B cell (primary cell): ENCODE measurements around the gene RAD51B. TPM values are rescaled to one million over a fixed set of nuclear protein-coding genes. Genes with fewer than 3 reads are reported as not detected.

ENCODE experiments used
- ATAC-seq: fragments of 200-7000 bp; cut with Tn5 transposase; one replicate; pipeline ENCODE4 v1.10.0; 2021; ENCODE audit warnings: low read depth, mild to moderate bottlenecking, moderate number of reproducible peaks, moderate library complexity
- CTCF ChIA-PET: fragments of 350-600 bp; sonication (Branson Sonifier 250); formaldehyde crosslinking; loops from one replicate; lab custom pipeline; 2021; ENCODE audit warnings: antibody characterized with exemption, inconsistent platforms; lab: Charles Lee
- POLR2A ChIA-PET: fragments of 350-600 bp; sonication (Branson Sonifier 250); formaldehyde crosslinking; loops from one replicate; lab custom pipeline; 2021; ENCODE audit warnings: antibody characterized with exemption; lab: Charles Lee
- DNase-seq: peaks from one replicate; pipeline ENCODE4 v3.0.0; 2013
- H2AFZ ChIP-seq: 2 replicates; pipeline ENCODE4 v1.6.1; 2012; ENCODE audit warnings: mild to moderate bottlenecking, low read depth, low read length; ENCODE audit not compliant: insufficient read depth, poor library complexity, severe bottlenecking
- H3K27ac ChIP-seq, 2 donors: 1 replicate in 1 of 2; 2 replicates in 1 of 2; pipeline ENCODE4 v1.5.1; 2012 to 2013; ENCODE audit warnings: low read length in 2 of 2, mild to moderate bottlenecking in 2 of 2, moderate library complexity in 1 of 2
- H3K27me3 ChIP-seq, 4 experiments: fragments of 200-600 bp in 1 of 4; sonication (generic) in 1 of 4; replicated peaks in 1 of 4; 1 replicate in 2 of 4; 2 replicates in 2 of 4; pipeline versions ENCODE4 v1.6.1 to v1.7.0; 2013 to 2016; ENCODE audit warnings: low read length in 3 of 4, mild to moderate bottlenecking in 2 of 4, mixed read lengths in 1 of 4, moderate library complexity in 1 of 4; ENCODE audit not compliant: insufficient read depth in 4 of 4, control insufficient read depth in 3 of 4; ENCODE audit errors: control extremely low read depth in 1 of 4
- H3K36me3 ChIP-seq, 2 experiments: replicated peaks in 1 of 2; 1 replicate in 1 of 2; 2 replicates in 1 of 2; pipeline versions ENCODE4 v1.6.1 to v1.7.1; 2013; ENCODE audit warnings: low read length in 1 of 2; ENCODE audit not compliant: insufficient read depth in 2 of 2, control insufficient read depth in 1 of 2; ENCODE audit errors: control extremely low read depth in 1 of 2, extremely low read depth in 1 of 2
- H3K4me1 ChIP-seq, 2 donors: fragments of 200-600 bp in 1 of 2; sonication (generic) in 1 of 2; 1 replicate in 1 of 2; 2 replicates in 1 of 2; pipeline versions ENCODE4 v1.5.1 to v1.6.1; 2013 to 2017; ENCODE audit warnings: low read length in 2 of 2; ENCODE audit not compliant: control insufficient read depth in 2 of 2, insufficient read depth in 2 of 2
- H3K4me2 ChIP-seq: replicated peaks from 2 replicates; pipeline ENCODE3; 2012; ENCODE audit warnings: mild to moderate bottlenecking, low read depth, low read length; ENCODE audit not compliant: poor library complexity, severe bottlenecking
- H3K4me3 ChIP-seq, 5 experiments: fragments of 200-600 bp in 1 of 5; sonication (generic) in 1 of 5; 1 replicate in 3 of 5; 2 replicates in 2 of 5; pipeline versions ENCODE4 v1.5.1 to v1.7.0; 2011 to 2016; ENCODE audit warnings: low read length in 4 of 5, mild to moderate bottlenecking in 4 of 5, low read depth in 2 of 5, control low read depth in 1 of 5, moderate library complexity in 1 of 5; ENCODE audit not compliant: insufficient read depth in 1 of 5; ENCODE audit errors: control extremely low read depth in 1 of 5, extremely low read depth in 1 of 5
- H3K79me2 ChIP-seq: fragments of 200-600 bp; sonication (generic); one replicate; pipeline ENCODE4 v1.6.0; 2016; ENCODE audit warnings: low read length; ENCODE audit not compliant: control insufficient read depth, insufficient read depth
- H3K9ac ChIP-seq: fragments of 200-600 bp; sonication (generic); 2 replicates; pipeline ENCODE4 v1.6.1; 2017; ENCODE audit warnings: mild to moderate bottlenecking, low read length, moderate library complexity
- H3K9me3 ChIP-seq, 3 donors: one replicate each; pipeline versions ENCODE4 v1.6.1 to v1.7.1; 2013; ENCODE audit warnings: low read length in 2 of 3; ENCODE audit not compliant: control insufficient read depth in 2 of 3, insufficient read depth in 1 of 3; ENCODE audit errors: control extremely low read depth in 1 of 3
- H4K20me1 ChIP-seq: 2 replicates; pipeline ENCODE4 v1.6.0; 2012; ENCODE audit warnings: mild to moderate bottlenecking, low read length; ENCODE audit not compliant: insufficient read depth, control insufficient read depth, poor library complexity, severe bottlenecking
- H3K27ac Mint-ChIP-seq: one replicate; pipeline ENCODE4 v1.8.0; 2021; ENCODE audit warnings: mixed read lengths
- H3K27me3 Mint-ChIP-seq: one replicate; pipeline ENCODE4 v1.8.0; 2021; ENCODE audit warnings: mixed read lengths
- H3K4me1 Mint-ChIP-seq: one replicate; pipeline ENCODE4 v1.8.0; 2021; ENCODE audit warnings: mixed read lengths
- H3K4me3 Mint-ChIP-seq: one replicate; pipeline ENCODE4 v1.8.0; 2021; ENCODE audit warnings: mixed read lengths
- H3K9me3 Mint-ChIP-seq: one replicate; pipeline ENCODE4 v1.8.0; 2022; ENCODE audit warnings: mixed read lengths; ENCODE audit not compliant: insufficient read depth
- CTCF ChIP-seq: fragments of 200-600 bp; IDR thresholded peaks from one replicate; pipeline ENCODE4 v1.8.0; 2022; ENCODE audit warnings: antibody characterized with exemption, mild to moderate bottlenecking
- EZH2 ChIP-seq: IDR thresholded peaks from 2 replicates; pipeline ENCODE4 v1.6.1; 2012; ENCODE audit warnings: borderline replicate concordance, low read depth, mild to moderate bottlenecking, moderate library complexity, low read length; ENCODE audit not compliant: insufficient read depth, poor library complexity, severe bottlenecking
- WGBS: methylation state at CpG from one replicate; pipeline ENCODE4 v1.1.5; 2013; ENCODE audit warnings: missing lambda C conversion rate; ENCODE audit not compliant: insufficient coverage; 5-methylcytosine and 5-hydroxymethylcytosine counted together
- intact Hi-C: fragments of 100-400 bp; cut with micrococcal nuclease; formaldehyde crosslinking; loops from one replicate; pipeline ENCODE4 v1.10.0; 2022
- polyA plus RNA-seq: library from polyadenylated mRNA; depleted of rRNA; stranded (reverse); fragments of >200 nt; gene quantifications from 2 replicates; pipeline ENCODE4 v1.2.3, GENCODE V29; 2012
- total RNA-seq, 2 donors: library from RNA; stranded (reverse); fragments of 120-200 nt in 1 of 2; gene quantifications; 1 replicate in 1 of 2; 2 replicates in 1 of 2; pipeline versions ENCODE4 v1.2.3 to v1.2.4, GENCODE V29; 2013 to 2022

Gene RAD51B
- total and polyA plus RNA-seq, 2 donors (not counting 1 experiment from before 2014, with no cell fraction given), result 6.5 to 60.6 TPM

GRCh38 chr14:68756734-68757133 lies 937.2 kb downstream of the RAD51B start:
- DNase-seq, result no peak
- Mint-ChIP-seq H3K27ac (no peak overlapping the region), H3K4me1 (peaks cover 23% of the 10 kb centered on the region), H3K27me3 (no peaks in the 10 kb centered on the region), H3K9me3 (no peaks in the 10 kb centered on the region), H3K4me3 (no peak overlapping the region)
- POLR2A ChIA-PET, result interaction anchor here (0.8 to 1.3 kb wide), 4 partner anchors 33 to 129 kb away, joined by 3 to 9 read pairs (median 5); no protein-coding TSS in a partner anchor
- no peaks in the 10 kb centered on the region for H3K36me3 ChIP-seq
- 92% methylated on average over 6 of the region's 6 CpGs for WGBS
- H3K4me1 ChIP-seq, result peaks cover 27% of the 10 kb centered on the region in 2 donors
- no peaks in the 10 kb centered on the region for H3K27me3 ChIP-seq
- H3K4me2 ChIP-seq, result peak overlapping the region; percentile 34
- TF ChIP-seq EZH2, result no peak
- TF ChIP-seq CTCF, result no peak
- H3K27ac ChIP-seq, result no peak overlapping the region
- no peak overlapping the region for H3K4me3 ChIP-seq
- CTCF ChIA-PET, result interaction anchor here (1.0 to 1.3 kb wide), 2 partner anchors 24 to 73 kb away, joined by 3 to 4 read pairs; no protein-coding TSS in a partner anchor
- H3K9ac ChIP-seq, result no peak overlapping the region
- no peak for ATAC-seq
- no peaks in the 10 kb centered on the region for H3K9me3 ChIP-seq
- intact Hi-C loops, result no loop called here
- H2AFZ ChIP-seq, result no peak overlapping the region
- no peaks in the 10 kb centered on the region for H4K20me1 ChIP-seq
- H3K79me2 ChIP-seq, result no peaks in the 10 kb centered on the region

GRCh38 chr14:68757618-68758081 lies 938.1 kb downstream of the RAD51B start:
- Histone ChIP-seq H3K4me2 (peak overlapping the region; percentile 34), H3K4me3 (no peak overlapping the region), H3K4me1 (peaks cover 27% of the 10 kb centered on the region in 2 donors), H3K9me3 (no peaks in the 10 kb centered on the region), H2AFZ (no peak overlapping the region), H3K36me3 (no peaks in the 10 kb centered on the region), H3K9ac (no peak overlapping the region), H3K27me3 (no peaks in the 10 kb centered on the region), H3K79me2 (no peaks in the 10 kb centered on the region), H3K27ac (no peak overlapping the region), H4K20me1 (no peaks in the 10 kb centered on the region)
- Mint-ChIP-seq H3K27me3 (no peaks in the 10 kb centered on the region), H3K4me1 (peaks cover 23% of the 10 kb centered on the region), H3K4me3 (no peak overlapping the region), H3K27ac (peak overlapping the region; percentile 46), H3K9me3 (no peaks in the 10 kb centered on the region)
- intact Hi-C loops, result no loop called here
- WGBS, result no CpG with 5 or more reads among the region's 4 CpGs
- peak; percentile 90 for ATAC-seq
- peak; percentile 78 for DNase-seq
- ChIA-PET POLR2A (interaction anchor here (0.7 to 1.4 kb wide), 7 partner anchors 14 to 334 kb away, joined by 3 to 9 read pairs (median 3); partner anchors contain the start of gene ZFP36L1), CTCF (interaction anchor here (1.0 to 1.5 kb wide), 3 partner anchors 26 to 74 kb away, joined by 3 to 4 read pairs (median 4); no protein-coding TSS in a partner anchor)
- TF ChIP-seq CTCF, result no peak
- no peak for TF ChIP-seq EZH2
